Activated naive CD8-positive, alpha-beta T cell treated with anti-CD3 and anti-CD28 coated beads, Interleukin-2, amount 10 ng/mL, durations not matched to agents 7 days and 5 days (primary cell): ENCODE results near the gene FMO2. TPM values are rescaled to one million over a fixed set of nuclear protein-coding genes. Genes with fewer than 3 reads are reported as not detected.

Source experiments
- ATAC-seq: fragments of 150-1000 bp; cut with Tn5 transposase; one replicate; pipeline ENCODE4 v1.10.0; 2021; ENCODE audit warnings: low read depth, moderate library complexity
- POLR2A ChIA-PET: fragments of 350-600 bp; sonication (Branson Sonifier 250); formaldehyde crosslinking; loops from one replicate; lab custom pipeline; 2021; ENCODE audit warnings: antibody characterized with exemption; lab: Charles Lee
- DNase-seq: peaks from one replicate; pipeline ENCODE4 v3.0.0; 2021
- H3K27ac Mint-ChIP-seq: one replicate; pipeline ENCODE4 v1.8.0; 2022; ENCODE audit warnings: mild to moderate bottlenecking, mixed read lengths
- H3K27me3 Mint-ChIP-seq: one replicate; pipeline ENCODE4 v1.8.0; 2022; ENCODE audit warnings: mild to moderate bottlenecking, moderate library complexity, mixed read lengths
- H3K36me3 Mint-ChIP-seq: one replicate; pipeline ENCODE4 v1.8.0; 2021; ENCODE audit warnings: mild to moderate bottlenecking, mixed read lengths
- H3K4me1 Mint-ChIP-seq: one replicate; pipeline ENCODE4 v1.8.0; 2021; ENCODE audit warnings: mixed read lengths
- H3K4me3 Mint-ChIP-seq: one replicate; pipeline ENCODE4 v1.8.0; 2022; ENCODE audit warnings: mild to moderate bottlenecking, moderate library complexity, mixed read lengths
- H3K9me3 Mint-ChIP-seq: one replicate; pipeline ENCODE4 v1.8.0; 2021; ENCODE audit warnings: mixed read lengths
- total RNA-seq, 2 experiments: library from RNA; stranded (reverse); gene quantifications; one replicate each; pipeline ENCODE4 v1.2.3, GENCODE V29; 2021

FMO2 gene, protein sequence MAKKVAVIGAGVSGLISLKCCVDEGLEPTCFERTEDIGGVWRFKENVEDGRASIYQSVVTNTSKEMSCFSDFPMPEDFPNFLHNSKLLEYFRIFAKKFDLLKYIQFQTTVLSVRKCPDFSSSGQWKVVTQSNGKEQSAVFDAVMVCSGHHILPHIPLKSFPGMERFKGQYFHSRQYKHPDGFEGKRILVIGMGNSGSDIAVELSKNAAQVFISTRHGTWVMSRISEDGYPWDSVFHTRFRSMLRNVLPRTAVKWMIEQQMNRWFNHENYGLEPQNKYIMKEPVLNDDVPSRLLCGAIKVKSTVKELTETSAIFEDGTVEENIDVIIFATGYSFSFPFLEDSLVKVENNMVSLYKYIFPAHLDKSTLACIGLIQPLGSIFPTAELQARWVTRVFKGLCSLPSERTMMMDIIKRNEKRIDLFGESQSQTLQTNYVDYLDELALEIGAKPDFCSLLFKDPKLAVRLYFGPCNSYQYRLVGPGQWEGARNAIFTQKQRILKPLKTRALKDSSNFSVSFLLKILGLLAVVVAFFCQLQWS
- total RNA-seq, result not detected

DNA sequence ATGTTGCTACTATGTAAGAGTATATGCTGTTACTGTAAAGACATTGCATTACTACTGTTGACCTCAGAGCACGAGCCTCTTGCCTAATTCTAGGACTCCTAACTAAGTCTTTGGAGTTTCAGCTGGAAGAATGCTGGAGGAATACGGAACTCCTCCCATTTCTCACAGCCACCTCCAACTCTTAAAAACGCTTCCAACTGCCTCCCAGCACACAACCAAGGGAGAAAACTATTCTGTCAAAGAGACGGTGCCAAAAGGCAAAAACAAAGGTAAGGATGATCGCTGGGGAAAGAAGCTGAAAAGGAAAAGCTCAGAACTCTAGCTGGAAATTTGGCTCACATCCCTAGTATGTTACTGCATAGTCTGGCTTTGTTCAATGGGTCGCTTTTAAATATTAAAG lies at the start of gene FMO2:
Gene FMO2 (plus strand): TSS at position 210 of the 400 bp plus-strand sequence. CDS start 414 bp downstream, outside the sequence.
- no peak for ATAC-seq
- POLR2A ChIA-PET, result no interaction called here
- no peak for DNase-seq
- Mint-ChIP-seq H3K27ac (no peak within 1 kb of the TSS), H3K4me1 (no peaks in the 10 kb centered on the region), H3K9me3 (no peaks in the 10 kb centered on the region), H3K27me3 (peaks cover 17% of the 10 kb centered on the region), H3K4me3 (no peak within 1 kb of the TSS), H3K36me3 (no peaks in the 10 kb centered on the region)

- ATAC-seq, result no peak
- Mint-ChIP-seq H3K4me1 (no peaks in the 10 kb centered on the region), H3K27me3 (no peaks in the 10 kb centered on the region), H3K27ac (no peak overlapping the region), H3K4me3 (no peak overlapping the region), H3K36me3 (no peaks in the 10 kb centered on the region), H3K9me3 (no peaks in the 10 kb centered on the region)
- POLR2A ChIA-PET, result no interaction called here
- no peak for DNase-seq
Measured at GRCh38 chr1:171137580-171137979, 47.5 kb upstream of the FMO2 start.

DNA sequence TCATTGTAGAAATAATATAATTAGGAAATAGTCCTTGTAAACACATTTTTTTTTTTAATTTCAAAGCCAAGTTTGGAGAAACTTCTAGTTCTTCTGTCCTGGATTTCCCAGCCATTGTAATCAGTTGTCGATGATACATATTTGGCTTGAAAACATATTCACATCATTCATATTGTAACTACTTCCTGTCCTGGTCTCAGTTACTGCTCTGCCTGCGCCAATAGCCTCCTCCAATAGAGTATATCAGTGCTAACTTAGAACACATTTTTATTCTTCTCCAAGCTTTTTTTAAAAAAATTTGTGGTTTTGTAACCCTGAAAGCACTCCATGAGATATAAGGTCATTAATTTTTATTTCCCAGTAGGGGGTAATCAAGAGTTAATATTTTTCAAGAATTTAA lies 46.1 kb upstream of the FMO2 start:
- Mint-ChIP-seq H3K4me1 (no peaks in the 10 kb centered on the region), H3K9me3 (no peaks in the 10 kb centered on the region), H3K36me3 (no peaks in the 10 kb centered on the region), H3K4me3 (no peak overlapping the region), H3K27me3 (peaks cover 3% of the 10 kb centered on the region), H3K27ac (no peak overlapping the region)
- no peak for DNase-seq
- ATAC-seq, result no peak
- POLR2A ChIA-PET, result no interaction called here

- Mint-ChIP-seq H3K27me3 (peaks cover 3% of the 10 kb centered on the region), H3K4me1 (no peaks in the 10 kb centered on the region), H3K4me3 (no peak overlapping the region), H3K27ac (no peak overlapping the region), H3K36me3 (no peaks in the 10 kb centered on the region), H3K9me3 (no peaks in the 10 kb centered on the region)
- no peak for ATAC-seq
- POLR2A ChIA-PET, result no interaction called here
- no peak for DNase-seq
Measured at GRCh38 chr1:171139890-171140289, 45.2 kb upstream of the FMO2 start.

DNA sequence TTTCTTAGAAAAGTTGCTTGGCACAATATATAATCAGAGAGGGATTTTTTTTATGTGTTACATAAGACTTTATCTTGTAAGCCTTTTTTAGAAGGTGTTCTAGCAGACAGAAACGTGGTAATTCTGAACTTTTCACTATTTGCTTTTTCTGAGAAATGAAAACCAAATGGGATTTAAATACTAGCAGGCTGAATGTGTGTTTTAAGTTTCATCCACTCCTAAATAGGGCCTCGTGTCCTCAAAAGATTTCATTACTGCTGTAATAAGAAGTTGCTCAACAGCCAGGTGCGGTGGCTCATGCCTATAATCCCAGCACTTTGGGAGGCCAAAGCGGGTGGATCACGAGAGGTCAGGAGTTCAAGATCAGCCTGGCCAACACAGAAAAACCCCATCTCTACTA lies 44.7 kb upstream of the FMO2 start:
- H3K36me3 Mint-ChIP-seq, result no peaks in the 10 kb centered on the region
- no peak overlapping the region for H3K4me3 Mint-ChIP-seq
- no peaks in the 10 kb centered on the region for H3K9me3 Mint-ChIP-seq
- peaks cover 3% of the 10 kb centered on the region for H3K27me3 Mint-ChIP-seq
- DNase-seq (no peak), ATAC-seq (no peak)
- no peak overlapping the region for H3K27ac Mint-ChIP-seq
- POLR2A ChIA-PET, result no interaction called here
- H3K4me1 Mint-ChIP-seq, result no peaks in the 10 kb centered on the region

DNA sequence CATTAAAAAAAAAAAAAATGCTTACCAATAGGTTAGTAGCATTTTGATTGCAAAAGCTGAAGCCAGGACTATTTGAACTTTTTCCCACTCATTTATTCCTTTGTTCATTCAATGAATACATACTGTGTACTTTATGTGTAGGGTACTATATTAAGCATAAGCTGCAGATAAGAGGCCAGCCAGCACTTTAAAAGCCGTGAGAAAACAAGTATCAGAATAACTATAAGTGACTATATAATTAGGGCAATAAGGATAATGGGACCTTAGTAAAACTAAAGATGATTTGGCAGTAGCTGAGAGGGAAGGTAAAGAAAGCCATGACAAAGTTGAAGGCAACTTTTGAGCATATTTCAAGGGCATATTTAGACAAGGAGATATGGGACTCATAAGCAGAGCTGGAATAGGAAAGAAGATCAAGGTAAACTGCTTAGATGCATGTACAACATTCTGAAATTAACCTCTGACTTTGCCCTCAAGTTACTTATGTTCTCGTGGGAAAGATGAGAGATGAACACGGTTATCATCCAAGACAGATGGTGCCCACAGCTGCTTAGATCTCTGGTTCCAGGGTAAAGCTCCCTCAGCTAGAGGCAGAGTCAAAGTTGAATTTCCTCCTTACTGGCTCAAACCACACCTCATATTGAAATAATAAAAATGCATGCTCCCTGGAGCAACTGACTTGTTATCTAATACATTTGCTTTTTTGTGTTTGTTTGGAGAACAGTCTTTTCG lies 44.0 kb upstream of the FMO2 start:
- no peaks in the 10 kb centered on the region for H3K4me1 Mint-ChIP-seq
- peaks cover 3% of the 10 kb centered on the region for H3K27me3 Mint-ChIP-seq
- H3K9me3 Mint-ChIP-seq, result no peaks in the 10 kb centered on the region
- H3K27ac Mint-ChIP-seq, result no peak overlapping the region
- H3K36me3 Mint-ChIP-seq, result no peaks in the 10 kb centered on the region
- H3K4me3 Mint-ChIP-seq, result no peak overlapping the region
- POLR2A ChIA-PET, result no interaction called here
- no peak for ATAC-seq
- DNase-seq, result no peak

GRCh38 chr1:171141688-171142415 lies 43.2 kb upstream of the FMO2 start:
- DNase-seq, result no peak
- POLR2A ChIA-PET, result no interaction called here
- Mint-ChIP-seq H3K4me3 (no peak overlapping the region), H3K36me3 (no peaks in the 10 kb centered on the region), H3K4me1 (no peaks in the 10 kb centered on the region), H3K27me3 (peaks cover 3% of the 10 kb centered on the region), H3K9me3 (no peaks in the 10 kb centered on the region), H3K27ac (no peak overlapping the region)
- ATAC-seq, result no peak

- no peaks in the 10 kb centered on the region for H3K4me1 Mint-ChIP-seq
- no peaks in the 10 kb centered on the region for H3K9me3 Mint-ChIP-seq
- no peak overlapping the region for H3K4me3 Mint-ChIP-seq
- no peaks in the 10 kb centered on the region for H3K36me3 Mint-ChIP-seq
- H3K27ac Mint-ChIP-seq, result no peak overlapping the region
- POLR2A ChIA-PET, result no interaction called here
- peaks cover 3% of the 10 kb centered on the region for H3K27me3 Mint-ChIP-seq
- DNase-seq (no peak), ATAC-seq (no peak)
Measured at GRCh38 chr1:171142416-171143385, 42.4 kb upstream of the FMO2 start.

GRCh38 chr1:171150156-171150555 lies 34.9 kb upstream of the FMO2 start:
- Mint-ChIP-seq H3K9me3 (no peaks in the 10 kb centered on the region), H3K27me3 (no peaks in the 10 kb centered on the region), H3K4me1 (no peaks in the 10 kb centered on the region), H3K36me3 (no peaks in the 10 kb centered on the region), H3K4me3 (no peak overlapping the region), H3K27ac (no peak overlapping the region)
- DNase-seq (no peak), ATAC-seq (no peak)
- POLR2A ChIA-PET, result no interaction called here

DNA sequence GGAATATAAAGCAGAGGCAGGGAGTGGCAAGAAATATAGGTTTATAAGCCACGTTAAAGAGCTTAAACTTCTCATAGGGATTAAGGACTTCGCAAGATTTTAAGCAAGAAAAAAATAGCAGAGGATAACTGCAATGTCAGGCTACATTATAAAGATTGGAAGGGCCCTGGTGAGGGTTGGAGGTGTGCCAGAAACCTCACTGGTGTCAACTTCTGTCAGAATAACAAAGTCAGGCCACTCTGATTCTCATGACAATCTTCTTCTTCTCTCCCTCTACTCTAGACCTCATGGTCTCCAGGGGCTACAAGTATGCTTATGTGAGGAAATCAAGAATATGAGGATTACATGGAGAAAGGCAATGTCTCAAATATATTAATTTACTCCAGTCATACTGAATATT lies 32.6 kb upstream of the FMO2 start:
- H3K36me3 Mint-ChIP-seq, result no peaks in the 10 kb centered on the region
- POLR2A ChIA-PET, result no interaction called here
- peaks cover 3% of the 10 kb centered on the region for H3K27me3 Mint-ChIP-seq
- H3K9me3 Mint-ChIP-seq, result no peaks in the 10 kb centered on the region
- ATAC-seq (no peak), DNase-seq (no peak)
- H3K4me3 Mint-ChIP-seq, result no peak overlapping the region
- H3K4me1 Mint-ChIP-seq, result no peaks in the 10 kb centered on the region
- no peak overlapping the region for H3K27ac Mint-ChIP-seq

- peaks cover 3% of the 10 kb centered on the region for H3K27me3 Mint-ChIP-seq
- DNase-seq, result no peak
- H3K27ac Mint-ChIP-seq, result no peak overlapping the region
- POLR2A ChIA-PET, result no interaction called here
- no peaks in the 10 kb centered on the region for H3K4me1 Mint-ChIP-seq
- no peaks in the 10 kb centered on the region for H3K9me3 Mint-ChIP-seq
- ATAC-seq, result no peak
- H3K4me3 Mint-ChIP-seq, result no peak overlapping the region
- no peaks in the 10 kb centered on the region for H3K36me3 Mint-ChIP-seq
Measured at GRCh38 chr1:171155484-171155883, 29.6 kb upstream of the FMO2 start.

- Mint-ChIP-seq H3K27ac (no peak overlapping the region), H3K4me3 (no peak overlapping the region)
- ATAC-seq, result no peak
Measured at GRCh38 chr1:171158096-171158495, 27.0 kb upstream of the FMO2 start.

More at GRCh38 chr1:171158096-171158495, 27.0 kb upstream of the FMO2 start:
- POLR2A ChIA-PET, result no interaction called here
- Mint-ChIP-seq H3K9me3 (no peaks in the 10 kb centered on the region), H3K27me3 (peaks cover 3% of the 10 kb centered on the region), H3K4me1 (no peaks in the 10 kb centered on the region), H3K36me3 (no peaks in the 10 kb centered on the region)
- no peak for DNase-seq
